Activated CD8-positive, alpha-beta memory T cell treated with anti-CD3 and anti-CD28 coated beads, Interleukin-2, amount 50 U/mL, for 48 hours (primary cell): ENCODE data around the gene ADAM17.
"Not testable (repeated sequence)": the region's sequence is repeated elsewhere in the genome, so short reads cannot be mapped to it uniquely, and the experiment has no call there.

Experiments
- DNase-seq: peaks from one replicate; pipeline ENCODE4 v3.0.0-alpha.2; 2020

ADAM17 gene

GRCh38 chr2:9555297-9556120 lies at the start of gene ADAM17:
TSS of gene ADAM17 (minus strand) at chr2:9555830. CDS start at chr2:9555605, 225 bp downstream.
- peak; percentile 93 for DNase-seq

DNA sequence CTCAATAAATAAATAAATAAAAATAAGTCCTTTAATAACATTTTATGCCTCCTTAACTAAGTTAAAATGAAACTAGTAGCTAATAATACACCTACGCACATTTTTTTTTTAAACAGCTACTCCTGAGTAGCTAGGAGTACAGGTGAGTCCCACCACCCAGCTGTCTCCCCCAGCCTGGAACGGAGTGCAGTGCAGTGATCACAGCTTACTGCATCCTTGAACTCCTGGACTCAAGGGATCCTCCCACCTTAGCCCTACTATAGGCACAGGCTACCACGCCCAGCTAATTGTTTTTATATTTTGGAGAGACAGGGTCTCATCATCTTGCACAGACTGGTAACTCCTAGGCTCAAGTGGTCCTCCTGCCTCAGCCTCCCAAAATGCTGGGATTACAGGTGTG lies 46.8 kb upstream of the ADAM17 start:
- DNase-seq: no peak

- no peak for DNase-seq
Measured at GRCh38 chr2:9601397-9601796, 45.8 kb upstream of the ADAM17 start.

DNA sequence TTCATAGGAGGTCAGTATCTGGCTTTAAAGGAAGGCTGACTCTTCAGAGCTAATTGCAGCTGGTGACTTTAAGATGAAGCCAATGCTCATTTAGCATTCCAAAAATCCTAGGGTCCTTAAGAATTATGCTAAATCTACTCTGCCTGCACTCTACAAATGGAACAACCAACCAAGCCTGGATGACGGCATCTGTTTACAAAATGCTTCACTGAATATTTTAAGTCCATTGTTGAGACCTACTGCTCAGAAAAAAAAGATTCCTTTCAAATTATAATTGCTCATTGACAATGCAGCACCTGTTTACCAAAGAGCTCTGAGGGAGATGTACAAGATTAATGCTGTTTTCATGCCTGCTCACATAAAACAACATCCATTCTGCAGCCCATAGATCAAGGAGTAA lies 43.8 kb upstream of the ADAM17 start:
- no peak for DNase-seq

DNA sequence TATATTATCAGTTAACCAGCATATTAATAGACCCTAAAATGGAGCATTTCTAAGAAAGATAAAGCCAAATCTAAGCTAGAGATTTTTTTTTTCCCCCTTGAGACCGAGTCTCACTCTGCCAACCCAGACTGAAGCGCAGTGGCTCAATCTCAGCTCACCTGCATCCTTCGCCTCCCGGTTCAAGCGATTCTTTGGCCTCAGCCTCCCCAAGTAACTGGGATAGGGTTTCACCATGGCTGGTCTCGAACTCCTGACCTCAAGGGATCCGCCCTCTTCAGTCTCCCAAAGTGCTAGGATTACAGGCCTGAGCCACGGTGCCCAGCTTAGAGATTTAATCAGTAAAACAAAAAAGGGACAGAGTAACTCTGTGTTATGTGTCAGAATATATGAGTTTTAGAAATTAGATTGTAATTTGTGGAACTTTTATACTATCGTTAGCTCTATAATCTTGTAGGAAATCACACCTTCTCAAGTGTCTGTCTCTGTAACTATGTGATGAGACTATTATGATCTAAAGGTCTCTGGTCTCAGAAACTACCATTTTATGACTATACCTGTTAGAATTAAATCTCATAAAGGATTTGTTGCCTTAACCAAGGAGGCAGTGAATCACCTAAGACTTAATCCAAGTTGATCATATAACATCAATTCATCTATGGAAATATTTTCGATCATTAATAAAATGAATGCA lies 41.1 kb upstream of the ADAM17 start:
- no peak for DNase-seq

- no peak for DNase-seq
Measured at GRCh38 chr2:9595746-9596145, 40.1 kb upstream of the ADAM17 start.

DNA sequence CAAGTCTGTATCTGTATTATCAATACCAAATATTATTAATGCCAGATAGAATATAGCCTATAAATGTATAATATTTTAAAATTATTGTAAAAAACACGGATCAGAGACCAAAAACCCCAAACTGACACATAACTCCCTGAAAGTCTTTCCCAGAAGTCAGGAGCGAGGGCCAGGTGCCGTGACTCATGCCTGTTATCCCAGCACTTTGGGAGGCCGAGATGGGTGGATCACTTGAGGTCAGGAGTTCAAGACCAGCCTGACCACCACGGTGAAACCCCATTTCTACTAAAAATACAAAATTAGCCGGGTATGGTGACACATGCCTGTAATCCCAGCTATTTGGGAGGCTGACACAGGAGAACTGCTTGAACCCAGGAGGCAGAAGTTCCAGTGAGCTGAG lies 39.6 kb upstream of the ADAM17 start:
- not testable (repeated sequence) for DNase-seq

DNA sequence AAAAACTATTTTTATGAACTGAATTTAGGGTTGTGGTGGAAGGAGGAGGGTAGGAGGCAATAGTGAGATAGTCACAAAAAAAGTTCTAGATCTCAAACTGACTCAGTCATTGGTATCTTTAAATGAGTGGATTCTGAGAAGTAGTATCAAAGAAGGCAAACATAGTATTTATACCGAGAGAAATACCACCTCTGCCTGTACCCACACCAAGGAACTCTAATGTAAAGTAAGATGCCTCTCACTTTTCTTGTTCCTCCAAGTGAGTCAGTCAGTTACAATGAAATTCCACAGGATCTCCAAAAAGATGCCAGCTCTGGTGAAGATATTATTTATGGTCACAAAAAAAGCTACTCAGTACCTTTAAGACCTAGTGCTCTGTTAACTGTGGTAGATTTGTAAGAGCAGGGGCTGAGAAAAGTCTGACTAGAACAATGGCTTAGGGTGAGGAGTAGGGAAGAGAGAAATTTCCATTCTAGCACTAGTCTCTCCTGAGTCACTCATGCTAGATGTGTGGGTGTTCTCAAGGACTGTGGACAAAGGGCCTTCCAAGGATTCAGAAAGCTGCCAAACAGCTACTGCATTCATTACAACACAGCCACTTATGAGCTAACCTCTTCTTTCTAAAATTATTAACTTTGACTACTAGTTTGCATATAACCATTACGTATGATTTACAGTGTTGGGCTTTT lies 38.9 kb upstream of the ADAM17 start:
- DNase-seq: no peak

DNA sequence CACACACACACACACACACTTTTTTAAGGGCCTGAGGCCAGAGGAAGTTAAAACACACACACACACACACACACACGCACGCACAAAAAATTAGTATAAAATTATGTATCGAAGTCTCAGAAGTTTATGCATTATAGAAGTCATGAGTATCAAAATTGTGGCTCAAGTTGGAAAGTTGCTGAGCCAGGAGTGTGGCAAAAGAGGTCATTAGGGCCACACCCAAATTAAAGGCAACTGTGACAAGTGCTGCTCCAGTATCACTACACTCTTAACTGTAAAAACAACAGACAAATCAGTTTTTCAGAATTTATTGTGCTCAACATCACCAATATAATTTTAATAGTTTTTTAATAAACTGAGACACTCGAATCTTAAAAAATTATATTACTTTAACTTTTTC lies 38.3 kb upstream of the ADAM17 start:
- DNase-seq: no peak

DNA sequence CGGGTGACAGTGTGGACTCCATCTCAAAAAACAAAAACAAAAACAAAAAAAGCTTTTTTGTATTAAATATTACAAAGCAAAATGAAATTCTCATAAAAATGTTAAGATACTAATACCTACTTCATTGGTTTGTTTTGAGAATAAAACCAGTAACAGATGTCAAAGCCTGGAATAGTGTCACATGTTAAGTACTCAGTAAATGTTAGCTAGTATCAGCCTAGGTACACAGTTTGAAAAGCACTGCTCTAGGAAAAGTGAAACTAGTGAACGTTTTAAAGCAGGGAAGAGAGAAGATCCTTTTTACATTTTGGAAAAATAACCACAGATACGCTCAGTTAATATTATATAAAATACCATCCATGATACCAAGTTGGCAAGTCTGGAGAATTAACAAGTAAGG lies 37.1 kb upstream of the ADAM17 start:
- no peak for DNase-seq

DNA sequence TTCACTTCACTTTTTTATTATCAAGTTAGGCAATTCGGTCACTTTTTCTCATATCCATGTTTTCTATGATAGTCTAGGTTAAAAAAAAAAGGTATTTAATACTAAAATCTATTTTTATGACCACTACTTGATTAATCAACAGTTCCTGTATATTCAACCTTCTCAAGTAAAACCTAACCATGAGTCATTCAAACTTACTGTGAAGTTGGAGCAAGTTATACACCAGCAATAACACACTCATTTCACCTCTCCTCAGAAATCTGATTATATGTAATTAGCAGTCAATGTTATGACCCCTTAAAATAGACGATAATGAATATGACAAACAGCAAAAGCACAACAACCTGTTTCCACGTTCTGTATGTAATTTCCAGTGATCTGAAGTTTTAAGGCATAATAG lies 35.0 kb upstream of the ADAM17 start:
- DNase-seq: no peak

- no peak for DNase-seq
Measured at GRCh38 chr2:9586465-9586864, 30.8 kb upstream of the ADAM17 start.

DNA sequence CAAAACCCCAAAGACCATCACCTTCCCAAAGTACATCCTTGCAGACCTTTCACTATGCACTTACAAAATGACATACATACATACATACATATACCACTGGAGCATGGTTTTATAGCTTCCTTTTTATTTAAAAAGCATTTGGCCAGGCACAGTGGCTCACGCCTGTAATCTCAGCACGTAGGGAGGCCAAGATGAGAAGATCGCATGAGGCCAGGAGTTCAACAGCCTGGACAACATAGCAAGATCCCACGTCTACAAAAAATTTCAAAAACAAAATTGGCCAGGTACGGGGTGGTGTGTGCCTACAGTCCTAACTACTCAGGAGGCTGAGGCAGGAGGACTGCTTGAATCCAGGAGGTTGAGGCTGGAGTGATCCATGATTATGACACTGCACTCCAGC lies 29.9 kb upstream of the ADAM17 start:
- no peak for DNase-seq

DNA sequence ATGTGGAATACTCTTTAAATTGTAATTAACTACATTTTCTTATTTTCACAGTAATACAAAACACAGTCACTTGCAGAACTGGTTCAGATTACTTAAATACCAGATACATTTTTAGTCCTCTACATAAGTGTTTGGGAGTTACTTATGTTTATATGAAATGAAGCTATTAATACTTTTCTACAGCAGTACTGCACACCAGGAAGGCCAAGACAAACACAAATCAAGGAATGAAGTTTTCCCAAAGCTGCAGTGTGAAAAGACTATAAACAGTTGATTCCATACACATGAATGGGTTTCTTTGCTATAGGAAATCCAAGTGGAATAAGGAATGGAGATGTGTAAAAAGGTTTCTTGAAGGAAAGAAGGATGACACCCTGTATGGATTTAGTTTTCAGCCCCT lies 29.3 kb upstream of the ADAM17 start:
- not testable (repeated sequence) for DNase-seq

DNA sequence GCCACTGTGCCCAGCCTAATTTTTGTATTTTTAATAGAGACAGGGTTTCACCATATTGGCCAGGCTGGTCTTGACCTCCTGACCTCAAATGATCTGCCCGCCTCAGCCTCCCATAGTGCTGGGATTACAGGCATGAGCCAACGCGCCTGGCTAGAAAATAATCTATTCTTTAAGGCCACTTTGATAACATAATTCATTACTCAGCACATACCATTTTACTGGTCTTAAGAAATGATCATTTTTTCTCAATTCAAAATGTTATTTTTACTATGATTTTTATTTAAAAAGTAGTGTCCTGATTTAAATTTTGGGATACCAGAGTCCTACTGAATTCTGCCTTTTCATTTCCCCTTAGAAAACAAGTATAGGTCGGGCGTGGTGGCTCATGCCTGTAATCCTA lies 27.0 kb upstream of the ADAM17 start:
- DNase-seq: no peak

- DNase-seq: no peak
Measured at GRCh38 chr2:9578467-9579235, 23.0 kb upstream of the ADAM17 start.

- no peak for DNase-seq
Measured at GRCh38 chr2:9574331-9574730, 18.7 kb upstream of the ADAM17 start.

DNA sequence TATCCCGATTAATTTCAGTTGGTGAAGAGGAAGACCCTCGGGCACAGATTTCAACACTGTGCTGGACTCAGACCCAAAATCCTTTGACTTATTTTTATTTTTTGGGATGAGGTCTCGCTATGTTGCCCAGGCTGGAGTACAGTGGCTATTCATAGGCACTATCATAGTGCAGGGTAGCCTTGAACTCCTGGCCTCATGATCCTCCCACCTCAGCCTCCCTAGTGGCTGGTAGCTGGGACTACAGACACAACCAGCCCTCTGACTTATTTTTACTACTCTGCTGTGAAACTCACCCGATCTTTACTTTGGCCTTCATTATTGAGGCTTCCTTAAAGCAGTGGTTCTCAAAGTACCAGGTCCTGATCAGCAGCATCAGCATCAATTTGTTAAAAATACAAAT lies 18.2 kb upstream of the ADAM17 start:
- no peak for DNase-seq

DNA sequence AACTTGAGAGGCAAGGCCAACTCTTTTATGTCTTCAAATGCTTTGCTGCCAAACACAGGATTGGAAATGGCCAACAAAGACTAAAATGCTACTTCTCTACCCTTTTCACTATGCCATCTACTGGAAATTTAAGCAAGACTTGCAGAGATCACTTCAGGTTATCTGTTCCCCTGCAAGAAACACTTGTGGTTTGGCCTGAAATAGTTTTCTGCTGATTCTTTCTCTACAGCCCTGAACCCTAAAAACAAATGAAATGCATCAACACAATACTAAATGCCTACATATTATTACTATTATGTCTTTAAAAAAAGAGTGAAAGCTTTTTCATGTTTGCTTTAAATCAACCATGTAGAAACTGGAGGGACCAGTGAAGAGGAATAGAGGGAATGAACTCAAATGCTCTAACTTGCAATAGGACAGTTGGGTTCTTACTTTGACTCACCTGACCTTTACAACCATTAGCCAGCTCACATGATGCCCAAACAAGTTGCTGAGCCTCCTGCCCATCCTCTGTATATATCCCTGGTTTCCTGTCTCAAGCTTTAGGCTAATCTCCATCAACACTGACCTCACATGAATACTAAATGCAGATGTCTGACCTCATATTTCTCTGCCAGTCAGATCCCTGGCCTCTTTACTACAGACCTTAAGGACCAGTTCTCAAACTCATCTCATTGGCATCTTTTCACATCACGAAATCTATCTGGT lies 17.5 kb upstream of the ADAM17 start:
- no peak for DNase-seq

GRCh38 chr2:9570182-9571060 lies 14.8 kb upstream of the ADAM17 start:
- DNase-seq: no peak

DNA sequence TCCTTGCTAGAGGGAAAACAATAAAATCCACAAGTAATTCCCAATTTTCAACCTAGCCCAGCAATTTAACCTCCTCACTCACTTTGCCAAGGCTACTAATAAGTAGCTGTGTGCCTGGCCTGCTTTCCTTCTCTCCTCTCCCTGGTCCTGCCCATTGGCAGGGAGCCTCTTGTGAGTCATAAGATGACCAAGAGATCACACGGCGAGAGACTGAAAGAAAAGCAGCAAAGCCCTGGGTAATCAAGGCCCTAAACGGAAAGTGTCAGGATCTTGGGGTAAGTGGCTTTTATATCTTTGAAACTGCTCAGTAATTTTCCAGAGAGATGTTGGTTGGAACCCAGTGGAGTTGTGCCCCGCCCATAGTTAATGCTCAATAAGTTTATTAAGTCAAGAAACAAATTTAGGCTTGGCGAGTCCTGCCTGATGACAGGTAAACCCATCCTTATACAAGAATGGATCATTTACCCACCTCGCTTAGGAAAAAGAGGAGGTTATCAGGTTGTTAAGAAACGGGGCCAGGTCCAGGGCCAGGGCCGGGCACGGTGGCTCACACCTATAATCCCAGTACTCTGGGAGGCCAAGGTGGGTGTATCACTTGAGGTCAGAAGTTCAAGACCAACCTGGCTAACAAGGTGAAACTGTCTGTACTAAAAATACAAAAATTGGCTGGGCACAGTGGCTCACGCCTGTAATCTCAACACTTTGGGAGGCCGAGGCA lies 10.0 kb upstream of the ADAM17 start:
- no peak for DNase-seq
